SK-N-DZ (cell line): ENCODE data around the gene C1orf21.

ENCODE experiments used
- DNase-seq: peaks from one replicate; pipeline ENCODE4 v3.0.0-alpha.2; 2015; ENCODE audit warnings: low spot score

C1orf21 gene

GRCh38 chr1:184387069-184387475, 243 bp downstream of the C1orf21 start:
- no peak for DNase-seq

- DNase-seq, result peak; percentile 37
These were observed 868 bp downstream of the C1orf21 start for GRCh38 chr1:184387476-184388318.

- DNase-seq, result no peak
These were observed 1.6 kb downstream of the C1orf21 start for GRCh38 chr1:184388319-184388889.

GRCh38 chr1:184388971-184389370, 2.1 kb downstream of the C1orf21 start:
- no peak for DNase-seq

GRCh38 chr1:184389446-184389845, 2.6 kb downstream of the C1orf21 start:
- DNase-seq, result no peak

- no peak for DNase-seq
These were observed 4.1 kb downstream of the C1orf21 start for GRCh38 chr1:184390889-184391288.

GRCh38 chr1:184392067-184392466, 5.2 kb downstream of the C1orf21 start:
- DNase-seq, result no peak

GRCh38 chr1:184392779-184393522, 6.1 kb downstream of the C1orf21 start:
- DNase-seq, result no peak

- no peak for DNase-seq
These were observed 7.1 kb downstream of the C1orf21 start for GRCh38 chr1:184393962-184394361.

GRCh38 chr1:184395370-184395769, 8.5 kb downstream of the C1orf21 start:
- no peak for DNase-seq

GRCh38 chr1:184395937-184396480, 9.2 kb downstream of the C1orf21 start:
- no peak for DNase-seq

GRCh38 chr1:184399192-184399847, 12.5 kb downstream of the C1orf21 start:
- DNase-seq, result no peak

GRCh38 chr1:184403961-184404726, 17.3 kb downstream of the C1orf21 start:
- DNase-seq, result no peak

- no peak for DNase-seq
These were observed 17.8 kb downstream of the C1orf21 start for GRCh38 chr1:184404727-184405027.

- DNase-seq, result no peak
These were observed 18.4 kb downstream of the C1orf21 start for GRCh38 chr1:184405094-184405800.

GRCh38 chr1:184405801-184406142, 18.9 kb downstream of the C1orf21 start:
- no peak for DNase-seq

GRCh38 chr1:184406479-184406878, 19.6 kb downstream of the C1orf21 start:
- no peak for DNase-seq

GRCh38 chr1:184407816-184408510, 21.1 kb downstream of the C1orf21 start:
- DNase-seq, result no peak

GRCh38 chr1:184408580-184408979, 21.8 kb downstream of the C1orf21 start:
- peak; percentile 45 for DNase-seq

- DNase-seq, result no peak
These were observed 22.2 kb downstream of the C1orf21 start for GRCh38 chr1:184409011-184409410.
